SK-N-SH treated with all-trans-retinoic acid at 6 μM for 48 hours (cell line): ENCODE data around the gene FHIT.

ENCODE experiments used
- ATAC-seq: fragments of 200-7000 bp; cut with Tn5 transposase; 3 replicates; pipeline ENCODE4 v1.9.1; 2020; ENCODE audit warnings: mild to moderate bottlenecking, moderate library complexity
- ARNTL ChIP-seq: fragments of 450-650 bp; formaldehyde crosslinking; IDR thresholded peaks from 2 replicates; pipeline ENCODE4 v1.5.0; 2020; ENCODE audit warnings: low read depth, mild to moderate bottlenecking, moderate library complexity, borderline replicate concordance
- BACH2 ChIP-seq: fragments of 250-450 bp; sonication (Bioruptor Pico); IDR thresholded peaks from 2 replicates; pipeline ENCODE4 v1.9.0; 2021; ENCODE audit warnings: mild to moderate bottlenecking, borderline replicate concordance
- CREB5 ChIP-seq: fragments of 250-450 bp; sonication (Bioruptor Pico); IDR thresholded peaks from 2 replicates; pipeline ENCODE4 v1.5.1; 2020; ENCODE audit warnings: low read depth, mild to moderate bottlenecking, moderate library complexity
- CSDC2 ChIP-seq: fragments of 250-450 bp; sonication (Bioruptor Pico); IDR thresholded peaks from 2 replicates; pipeline ENCODE4 v1.5.0; 2020; ENCODE audit warnings: mild to moderate bottlenecking, moderate library complexity
- ESRRG ChIP-seq: fragments of 250-450 bp; sonication (Bioruptor Pico); IDR thresholded peaks from 2 replicates; pipeline ENCODE4 v1.6.1; 2021; ENCODE audit warnings: mild to moderate bottlenecking
- GLIS3 ChIP-seq: fragments of 250-450 bp; sonication (Bioruptor Pico); IDR thresholded peaks from 2 replicates; pipeline ENCODE4 v1.5.0; 2020; ENCODE audit warnings: mild to moderate bottlenecking, moderate library complexity
- ISL1 ChIP-seq: fragments of 250-450 bp; sonication (Bioruptor Pico); IDR thresholded peaks from 2 replicates; pipeline ENCODE4 v2.1.2; 2022; ENCODE audit warnings: mild to moderate bottlenecking, moderate library complexity
- OSR1 ChIP-seq: fragments of 250-450 bp; sonication (Bioruptor Pico); IDR thresholded peaks from 2 replicates; pipeline ENCODE4 v1.8.0; 2022; ENCODE audit warnings: moderate library complexity, mild to moderate bottlenecking, inconsistent platforms
- PATZ1 ChIP-seq: fragments of 250-450 bp; sonication (Bioruptor Pico); IDR thresholded peaks from 2 replicates; pipeline ENCODE4 v1.8.0; 2020; ENCODE audit warnings: mild to moderate bottlenecking, moderate library complexity, borderline replicate concordance
- PPARA ChIP-seq: fragments of 250-450 bp; sonication (Bioruptor Pico); IDR thresholded peaks from 2 replicates; pipeline ENCODE4 v1.5.0; 2020; ENCODE audit warnings: mild to moderate bottlenecking, borderline replicate concordance
- RARB ChIP-seq: fragments of 250-450 bp; sonication (Bioruptor Pico); IDR thresholded peaks from 2 replicates; pipeline ENCODE4 v1.8.0; 2021; ENCODE audit warnings: mild to moderate bottlenecking, moderate library complexity
- SNAI2 ChIP-seq: fragments of 250-450 bp; sonication (Bioruptor Pico); IDR thresholded peaks from 2 replicates; pipeline ENCODE4 v1.5.0; 2020; ENCODE audit warnings: mild to moderate bottlenecking, moderate library complexity
- TOX ChIP-seq: fragments of 250-450 bp; sonication (Bioruptor Pico); IDR thresholded peaks from 2 replicates; pipeline ENCODE4 v1.8.0; 2021; ENCODE audit warnings: mild to moderate bottlenecking, moderate library complexity, borderline replicate concordance
- TSHZ2 ChIP-seq: fragments of 250-450 bp; sonication (Bioruptor Pico); IDR thresholded peaks from 2 replicates; pipeline ENCODE4 v1.5.0; 2020; ENCODE audit warnings: mild to moderate bottlenecking, moderate library complexity
- ZC3H10 ChIP-seq: fragments of 250-450 bp; sonication (Bioruptor Pico); IDR thresholded peaks from 2 replicates; pipeline ENCODE4 v1.5.1; 2021; ENCODE audit warnings: mild to moderate bottlenecking, moderate library complexity
- ZFP3 ChIP-seq: fragments of 250-450 bp; sonication (Bioruptor Pico); IDR thresholded peaks from 2 replicates; pipeline ENCODE4 v1.5.0; 2020; ENCODE audit warnings: mild to moderate bottlenecking, moderate library complexity
- ZFP30 ChIP-seq: fragments of 450-650 bp; formaldehyde crosslinking; IDR thresholded peaks from 2 replicates; pipeline ENCODE4 v1.5.0; 2022; ENCODE audit warnings: mild to moderate bottlenecking, moderate library complexity
- ZNF565 ChIP-seq: fragments of 450-650 bp; formaldehyde crosslinking; conservative IDR thresholded peaks from 2 replicates; pipeline ENCODE4 v1.5.0; 2020; ENCODE audit warnings: low read depth, mild to moderate bottlenecking, moderate library complexity
- ZNF70 ChIP-seq: fragments of 450-650 bp; formaldehyde crosslinking; IDR thresholded peaks from 2 replicates; pipeline ENCODE4 v1.5.0; 2020; ENCODE audit warnings: mild to moderate bottlenecking, moderate library complexity
- TF ChIP-seq, protein P1 (sequence below): fragments of 250-450 bp; sonication (Bioruptor Pico); IDR thresholded peaks from 2 replicates; pipeline ENCODE4 v1.8.0; 2021; ENCODE audit warnings: low read depth, mild to moderate bottlenecking, moderate library complexity, borderline replicate concordance

FHIT gene

GRCh38 chr3:60023189-60023588 is 1228.1 kb downstream of the FHIT start:
- ATAC-seq: no peak
- TF ChIP-seq ZC3H10 (CRISPR knock-in tag): no peak

DNA sequence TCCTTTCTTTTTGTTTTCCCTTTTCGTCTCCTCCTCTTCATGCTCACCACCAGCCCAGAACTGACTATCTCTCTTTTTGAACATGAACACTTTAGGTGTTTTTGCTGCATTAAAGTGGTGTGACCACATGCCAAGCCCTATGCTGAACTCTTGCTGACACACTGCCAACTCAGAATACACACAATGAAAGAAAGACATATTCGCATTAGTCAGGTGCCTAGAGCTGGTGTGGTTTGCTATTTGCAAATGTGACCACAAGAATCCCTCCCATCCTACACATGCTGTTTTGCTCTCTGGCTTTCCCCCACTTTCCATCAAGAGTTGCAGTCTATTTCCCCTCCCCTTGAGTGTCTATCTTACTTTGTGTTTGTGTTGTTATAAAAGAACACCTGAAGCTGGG is 1233.6 kb downstream of the FHIT start:
- no peak for ATAC-seq
- no peak for TF ChIP-seq ZNF565
- TF ChIP-seq TSHZ2 (CRISPR knock-in tag): no peak
- TF ChIP-seq SNAI2 (CRISPR knock-in tag): no peak
- TF ChIP-seq ZNF70 (CRISPR knock-in tag): no peak
- TF ChIP-seq ZFP30 (CRISPR knock-in tag): no peak
- TF ChIP-seq TOX: no peak
- no peak for TF ChIP-seq ISL1 (CRISPR knock-in tag)
- TF ChIP-seq OSR1 (CRISPR knock-in tag): no peak
- no peak for TF ChIP-seq CREB5 (CRISPR knock-in tag)
- TF ChIP-seq GLIS3 (CRISPR knock-in tag): no peak
- no peak for TF ChIP-seq BACH2 (CRISPR knock-in tag)

GRCh38 chr3:60015032-60015705 is 1236.1 kb downstream of the FHIT start:
- no peak for ATAC-seq

More at GRCh38 chr3:60015032-60015705, 1236.1 kb downstream of the FHIT start:
- TF ChIP-seq GLIS3 (CRISPR knock-in tag) (no peak), ZC3H10 (CRISPR knock-in tag) (no peak), RARB (CRISPR knock-in tag) (no peak), TOX (no peak), OSR1 (CRISPR knock-in tag) (no peak), ZFP3 (CRISPR knock-in tag) (no peak), ESRRG (CRISPR knock-in tag) (no peak), PATZ1 (CRISPR knock-in tag) (no peak), PPARA (CRISPR knock-in tag) (no peak), ZNF565 (no peak), ARNTL (CRISPR knock-in tag) (no peak), CSDC2 (CRISPR knock-in tag) (no peak), BACH2 (CRISPR knock-in tag) (no peak), ZFP30 (CRISPR knock-in tag) (no peak), CREB5 (CRISPR knock-in tag) (no peak), SNAI2 (CRISPR knock-in tag) (no peak)
- TF ChIP-seq, protein P1, sequence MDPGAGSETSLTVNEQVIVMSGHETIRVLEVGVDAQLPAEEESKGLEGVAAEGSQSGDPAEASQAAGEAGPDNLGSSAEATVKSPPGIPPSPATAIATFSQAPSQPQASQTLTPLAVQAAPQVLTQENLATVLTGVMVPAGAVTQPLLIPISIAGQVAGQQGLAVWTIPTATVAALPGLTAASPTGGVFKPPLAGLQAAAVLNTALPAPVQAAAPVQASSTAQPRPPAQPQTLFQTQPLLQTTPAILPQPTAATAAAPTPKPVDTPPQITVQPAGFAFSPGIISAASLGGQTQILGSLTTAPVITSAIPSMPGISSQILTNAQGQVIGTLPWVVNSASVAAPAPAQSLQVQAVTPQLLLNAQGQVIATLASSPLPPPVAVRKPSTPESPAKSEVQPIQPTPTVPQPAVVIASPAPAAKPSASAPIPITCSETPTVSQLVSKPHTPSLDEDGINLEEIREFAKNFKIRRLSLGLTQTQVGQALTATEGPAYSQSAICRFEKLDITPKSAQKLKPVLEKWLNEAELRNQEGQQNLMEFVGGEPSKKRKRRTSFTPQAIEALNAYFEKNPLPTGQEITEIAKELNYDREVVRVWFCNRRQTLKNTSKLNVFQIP (CRISPR knock-in tag): no peak
